ENCODE measurements around the gene TSNAXIP1.
A peak's percentile ranks its signal among the peaks of the same experiment; 100 is the strongest.

TSNAXIP1 gene

DNA sequence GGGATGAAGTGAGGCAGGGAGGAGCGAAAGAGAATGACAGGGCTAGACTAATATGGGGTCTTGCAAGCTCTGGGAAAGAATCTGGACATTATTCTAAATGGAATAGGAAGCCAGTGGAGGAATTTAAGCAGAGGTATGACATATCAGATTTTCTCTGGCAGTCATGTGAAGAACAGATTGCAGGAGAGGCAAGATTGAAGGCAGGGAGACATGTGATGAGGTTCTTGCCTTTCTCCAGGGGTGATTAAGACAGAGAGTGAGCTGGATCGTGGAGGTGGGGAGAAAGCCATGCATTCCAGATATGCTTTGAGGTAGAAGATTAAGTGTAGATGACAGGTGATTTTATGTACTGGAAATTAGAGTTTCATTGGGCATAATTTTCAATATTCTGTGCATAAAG, 31.1 kb downstream of the TSNAXIP1 start:
- FAIRE-seq: no peak

DNA sequence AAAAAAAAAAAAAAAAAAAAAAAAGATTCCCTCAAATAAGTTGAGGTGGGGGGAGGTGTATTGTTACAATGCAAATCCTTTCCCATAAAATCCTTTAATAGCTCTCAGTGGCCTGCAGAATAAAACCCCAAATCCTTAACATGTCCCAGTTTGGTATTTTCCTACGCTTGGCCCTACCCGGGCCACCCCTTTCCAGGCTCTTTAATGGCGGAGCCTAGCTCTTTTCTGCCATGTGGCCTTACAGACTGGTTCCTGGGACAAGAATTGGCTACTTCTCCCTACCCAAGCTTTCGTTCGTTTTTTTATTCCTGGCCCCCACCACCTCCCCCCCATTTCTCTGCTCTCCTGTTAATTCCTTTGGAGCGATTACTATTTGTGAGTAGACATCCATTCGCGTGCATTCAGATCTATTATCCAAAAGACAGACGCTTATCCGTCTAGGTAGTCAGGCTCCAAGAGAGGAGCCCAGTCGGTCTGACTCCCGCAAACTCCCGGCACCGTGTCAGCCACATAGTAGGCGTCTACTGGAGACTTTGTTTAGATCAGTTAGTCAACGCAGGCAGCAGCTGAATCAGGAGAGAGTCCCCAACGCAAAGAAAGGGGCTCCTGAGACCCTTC, 34.6 kb downstream of the TSNAXIP1 start:
- no peak for FAIRE-seq

DNA sequence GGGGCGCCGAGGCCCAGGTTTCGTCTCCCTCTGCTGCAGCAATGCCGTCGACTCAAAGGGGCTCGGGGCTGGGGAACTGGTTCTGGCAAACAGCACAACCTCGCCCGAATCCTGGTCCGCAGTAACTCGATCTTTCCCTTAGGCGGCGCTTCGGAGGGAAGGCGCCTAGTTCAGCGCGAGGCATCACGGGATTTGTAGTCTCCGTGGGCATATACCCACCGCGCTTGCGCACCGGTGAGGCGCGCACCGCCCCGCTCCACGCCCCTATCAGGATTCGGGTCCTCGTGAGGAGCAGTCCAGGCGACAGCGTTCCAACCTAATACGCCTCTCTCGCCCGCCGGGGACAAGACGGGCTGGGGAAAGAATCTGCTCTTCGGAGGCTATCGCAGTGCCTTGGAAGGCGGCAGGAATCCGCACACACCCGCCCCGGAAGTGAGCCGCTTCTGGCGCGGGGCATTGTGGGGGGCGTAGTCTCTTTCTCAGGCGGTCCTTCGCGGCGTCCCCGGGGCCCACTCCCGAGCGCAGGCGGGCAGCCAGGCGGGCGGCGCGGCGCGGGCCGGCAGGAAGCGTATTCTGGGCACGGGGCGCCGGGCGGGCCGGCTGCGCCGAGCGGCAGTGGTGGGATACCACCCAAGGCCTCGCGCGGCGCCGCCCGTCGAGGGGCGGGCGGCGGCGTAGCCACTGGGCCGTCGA, 35.3 kb downstream of the TSNAXIP1 start, which contains the start of gene THAP11:
Gene THAP11 (plus strand): TSS at position 505 of the 693 bp plus-strand sequence. CDS start 235 bp downstream, outside the sequence.
- FAIRE-seq: no peak

DNA sequence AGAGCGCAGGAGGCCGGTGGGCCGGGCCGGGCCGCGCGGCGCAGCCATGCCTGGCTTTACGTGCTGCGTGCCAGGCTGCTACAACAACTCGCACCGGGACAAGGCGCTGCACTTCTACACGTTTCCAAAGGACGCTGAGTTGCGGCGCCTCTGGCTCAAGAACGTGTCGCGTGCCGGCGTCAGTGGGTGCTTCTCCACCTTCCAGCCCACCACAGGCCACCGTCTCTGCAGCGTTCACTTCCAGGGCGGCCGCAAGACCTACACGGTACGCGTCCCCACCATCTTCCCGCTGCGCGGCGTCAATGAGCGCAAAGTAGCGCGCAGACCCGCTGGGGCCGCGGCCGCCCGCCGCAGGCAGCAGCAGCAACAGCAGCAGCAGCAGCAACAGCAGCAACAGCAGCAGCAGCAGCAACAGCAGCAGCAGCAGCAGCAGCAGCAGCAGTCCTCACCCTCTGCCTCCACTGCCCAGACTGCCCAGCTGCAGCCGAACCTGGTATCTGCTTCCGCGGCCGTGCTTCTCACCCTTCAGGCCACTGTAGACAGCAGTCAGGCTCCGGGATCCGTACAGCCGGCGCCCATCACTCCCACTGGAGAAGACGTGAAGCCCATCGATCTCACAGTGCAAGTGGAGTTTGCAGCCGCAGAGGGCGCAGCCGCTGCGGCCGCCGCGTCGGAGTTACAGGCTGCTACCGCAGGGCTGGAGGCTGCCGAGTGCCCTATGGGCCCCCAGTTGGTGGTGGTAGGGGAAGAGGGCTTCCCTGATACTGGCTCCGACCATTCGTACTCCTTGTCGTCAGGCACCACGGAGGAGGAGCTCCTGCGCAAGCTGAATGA, 36.0 kb downstream of the TSNAXIP1 start:
- no peak for FAIRE-seq

DNA sequence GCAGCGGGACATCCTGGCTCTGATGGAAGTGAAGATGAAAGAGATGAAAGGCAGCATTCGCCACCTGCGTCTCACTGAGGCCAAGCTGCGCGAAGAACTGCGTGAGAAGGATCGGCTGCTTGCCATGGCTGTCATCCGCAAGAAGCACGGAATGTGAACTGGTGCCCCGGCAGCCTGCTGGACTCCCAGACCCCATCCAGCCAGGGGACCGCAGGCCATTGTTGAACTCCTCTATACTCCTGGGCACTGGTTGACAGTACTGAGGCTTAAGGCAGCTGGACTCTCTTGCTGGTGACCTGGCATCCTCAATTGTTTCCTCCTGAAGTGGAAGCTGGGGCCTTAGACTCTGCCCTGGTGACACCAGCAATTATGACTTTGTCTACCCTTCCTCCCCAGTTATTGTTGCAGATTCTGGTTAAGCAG, 36.7 kb downstream of the TSNAXIP1 start:
- FAIRE-seq: no peak

DNA sequence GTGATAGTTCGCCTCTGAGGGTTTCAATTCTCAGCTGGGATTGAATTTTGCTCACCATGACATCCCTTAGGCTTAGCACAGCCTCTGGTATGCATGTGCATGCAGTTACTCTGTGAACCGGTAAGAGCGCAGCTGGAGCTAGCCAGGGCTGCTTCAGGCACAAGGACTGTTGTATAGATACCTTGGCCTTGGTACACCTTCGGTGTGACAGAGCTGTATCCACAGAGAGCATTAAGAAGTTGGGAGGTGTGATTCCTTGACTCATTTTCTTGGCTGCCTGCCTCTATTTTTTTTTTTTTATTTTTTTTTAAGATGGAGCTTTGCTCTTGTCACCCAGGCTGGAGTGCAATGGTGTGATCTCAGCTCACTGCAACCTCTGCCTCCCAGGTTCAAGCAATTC, 37.8 kb downstream of the TSNAXIP1 start:
- no peak for FAIRE-seq

DNA sequence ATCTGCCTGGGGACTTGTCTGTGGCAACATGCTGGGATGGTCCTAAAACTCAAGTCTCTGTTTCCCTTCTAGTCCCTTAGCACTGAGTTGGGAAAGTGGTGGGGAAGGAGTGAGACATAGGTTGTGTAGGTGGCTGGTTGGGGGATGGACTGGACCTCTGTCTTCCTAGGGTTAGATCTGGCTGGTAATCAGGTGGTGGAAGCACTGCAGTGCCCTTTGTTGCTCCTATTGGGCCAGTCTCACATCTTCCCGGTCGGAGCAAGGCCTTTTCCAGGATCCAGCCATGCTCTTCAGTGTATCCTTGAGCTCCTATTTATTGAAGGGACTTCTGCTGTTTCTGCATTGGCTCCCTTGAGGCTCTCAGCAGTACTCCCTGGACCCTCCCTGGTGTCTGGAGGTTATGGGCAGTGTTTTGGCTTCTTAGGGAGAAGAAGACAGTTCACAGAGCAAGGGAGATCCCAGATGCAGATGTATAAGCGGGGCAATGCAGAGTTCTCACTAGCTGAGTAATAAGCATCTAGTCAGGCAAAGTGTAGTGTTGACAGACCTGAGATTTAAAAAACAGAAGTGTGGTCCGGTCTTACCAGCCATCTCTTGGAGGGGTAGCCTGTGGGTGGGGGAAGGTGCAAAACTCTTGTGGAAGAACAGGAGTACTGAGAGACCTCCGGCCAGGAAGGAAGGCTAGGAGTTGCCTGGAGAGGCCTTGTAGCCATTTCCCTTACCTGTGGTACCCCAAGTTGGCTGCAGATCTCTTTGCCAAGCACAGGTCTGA, 38.8 kb downstream of the TSNAXIP1 start:
- FAIRE-seq: no peak

DNA sequence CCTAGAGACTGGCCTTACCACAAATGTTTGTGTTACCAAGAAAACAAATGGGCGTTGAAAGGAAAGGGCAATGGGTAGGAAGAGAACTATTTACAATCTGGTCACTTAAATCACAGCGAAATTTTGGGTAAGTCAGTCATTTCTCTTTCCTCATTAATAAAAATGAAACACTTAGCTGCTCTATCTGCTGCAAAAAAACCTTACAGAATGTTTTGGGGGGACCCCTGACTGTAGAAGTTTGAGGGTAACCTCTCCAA, 39.3 kb downstream of the TSNAXIP1 start:
- no peak for FAIRE-seq

DNA sequence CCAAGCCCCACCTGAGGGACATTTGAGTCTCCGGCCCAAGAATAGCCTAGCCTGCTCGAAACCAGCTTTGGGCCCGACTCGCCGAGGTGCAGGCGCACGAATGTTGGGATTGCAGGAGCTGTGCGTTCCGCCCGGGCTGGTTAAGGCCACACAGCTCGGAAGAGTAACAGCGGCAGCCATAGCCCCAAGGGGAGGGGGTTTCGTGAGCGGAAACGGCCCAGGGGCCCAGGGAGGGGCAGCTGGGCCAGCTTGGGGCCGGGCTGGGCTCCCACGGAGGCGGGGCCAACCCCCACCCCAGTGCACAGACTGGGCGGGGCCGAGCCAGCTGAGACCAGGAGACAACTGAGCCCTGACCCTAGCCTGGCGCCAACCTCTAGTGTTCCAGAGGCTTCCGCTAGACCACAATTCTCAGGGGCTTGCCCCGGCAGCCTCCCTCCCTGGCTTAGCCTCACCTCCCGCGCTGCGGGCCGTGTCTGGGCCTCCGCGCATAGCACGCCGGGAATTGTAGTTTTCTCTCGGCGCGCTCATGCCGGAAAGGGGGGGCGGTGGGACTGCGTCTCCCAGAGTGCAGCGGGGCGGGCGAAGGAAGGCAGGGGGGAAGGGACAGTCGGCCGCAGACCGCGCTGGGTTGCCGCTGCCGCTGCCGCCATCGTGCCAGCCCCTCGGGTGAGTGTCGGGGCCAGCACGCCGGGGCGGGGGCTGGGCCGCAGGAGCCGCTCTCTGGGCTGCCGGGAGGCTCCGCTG, 39.8 kb downstream of the TSNAXIP1 start, which contains the start of gene NUTF2:
Gene NUTF2 (plus strand): TSS at position 614 of the 744 bp plus-strand sequence. CDS start 18,198 bp downstream, outside the sequence.
- FAIRE-seq: peak; percentile 51

DNA sequence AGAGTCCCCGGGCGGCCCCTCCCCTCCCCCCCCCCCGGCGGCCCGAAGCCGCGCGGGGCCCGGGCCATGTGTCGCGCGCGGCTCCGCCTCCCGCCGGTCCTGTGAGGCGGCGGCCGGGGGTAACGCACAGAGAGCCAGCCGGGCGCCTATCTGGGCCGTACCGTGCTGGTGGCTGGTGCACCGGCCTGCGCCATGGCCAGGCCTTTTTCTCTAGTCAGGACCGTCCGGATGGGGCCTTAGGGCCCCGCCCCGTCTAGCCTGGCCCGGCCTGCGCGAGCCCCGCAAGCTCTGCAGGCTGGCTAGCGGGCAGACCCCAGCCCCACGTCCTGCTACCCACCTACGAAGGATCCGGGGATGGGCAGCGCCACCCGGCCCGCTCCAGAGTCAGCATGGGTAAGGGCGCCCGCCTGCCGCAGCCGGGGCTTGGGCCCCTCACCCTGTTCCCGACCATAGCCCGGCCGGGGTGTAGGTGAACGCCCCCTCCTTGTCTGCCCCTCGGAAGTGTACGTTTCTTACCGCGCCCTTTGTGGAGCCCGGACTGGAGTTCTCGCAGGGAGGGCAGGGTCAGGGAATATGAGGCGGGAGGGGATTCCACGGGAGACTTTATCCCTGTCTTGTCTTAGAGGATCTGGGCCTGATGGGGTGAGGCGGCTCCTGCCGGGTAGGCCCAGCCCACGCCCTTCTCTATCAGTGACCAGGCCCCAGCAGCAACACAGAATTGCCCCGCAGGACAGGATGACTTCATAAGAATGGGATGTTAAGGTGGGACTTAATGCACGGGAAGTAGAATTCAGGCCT, 40.6 kb downstream of the TSNAXIP1 start, which contains the start of gene CENPT:
Gene CENPT (minus strand): TSS at position 630 of the 798 bp plus-strand sequence. CDS start 13,834 bp downstream, outside the sequence.
- FAIRE-seq: no peak

DNA sequence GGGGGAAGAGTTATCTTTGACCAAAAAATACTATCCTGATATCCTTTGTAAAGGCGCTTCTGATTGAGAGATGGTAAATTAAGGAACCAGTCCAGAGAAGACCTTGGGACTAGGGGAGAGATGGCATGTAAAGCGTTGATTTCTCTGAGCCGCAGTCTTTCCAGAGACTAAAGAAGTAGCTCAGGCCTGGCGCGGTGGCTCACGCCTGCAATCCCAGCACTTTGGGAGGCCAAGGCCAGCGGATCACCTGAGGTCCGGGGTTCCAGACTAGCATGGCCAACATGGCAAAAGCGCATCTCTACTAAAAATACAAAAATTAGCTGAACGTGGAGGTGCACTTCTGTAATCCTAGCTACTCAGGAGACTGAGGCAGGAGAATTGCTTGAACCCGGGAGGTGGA, 41.4 kb downstream of the TSNAXIP1 start:
- no peak for FAIRE-seq

DNA sequence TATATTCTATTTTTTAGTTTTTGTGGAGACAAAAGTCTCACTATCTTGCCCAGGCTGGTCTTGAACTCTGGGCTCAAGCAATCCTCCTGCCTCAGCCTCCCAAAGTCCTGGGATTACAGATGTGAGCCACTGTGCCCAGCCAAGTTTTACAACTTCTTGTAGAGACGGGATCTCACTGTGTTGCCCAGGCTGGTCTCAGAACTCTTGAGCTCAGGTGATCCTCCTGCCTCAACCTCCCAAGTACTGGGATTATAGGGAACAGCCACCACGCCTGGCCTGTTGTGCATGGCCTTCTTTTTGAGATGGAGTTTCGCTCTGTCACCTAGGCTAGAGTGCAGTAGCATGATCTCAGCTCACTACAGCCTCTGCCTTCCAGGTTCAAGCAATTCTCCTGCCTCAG, 47.0 kb downstream of the TSNAXIP1 start:
- FAIRE-seq: no peak

DNA sequence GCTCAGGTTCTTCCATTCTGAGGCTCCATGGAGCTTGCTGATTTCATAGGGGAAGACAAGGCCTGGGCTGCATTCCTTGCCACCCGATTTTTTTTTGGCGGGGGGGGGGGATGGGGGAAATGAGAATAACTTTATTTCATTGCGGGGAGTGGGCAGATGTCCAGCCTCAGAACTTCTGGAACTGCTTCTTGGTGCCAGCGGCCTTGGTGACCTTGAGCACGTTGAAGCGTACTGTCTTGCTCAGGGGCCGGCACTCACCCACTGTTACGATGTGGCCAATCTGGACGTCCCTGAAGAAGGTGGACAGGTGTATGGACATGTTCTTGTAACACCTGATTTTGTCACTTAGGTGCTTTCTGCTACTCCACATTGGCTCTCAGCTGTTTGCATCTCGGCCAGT, 49.1 kb downstream of the TSNAXIP1 start:
- FAIRE-seq: no peak

DNA sequence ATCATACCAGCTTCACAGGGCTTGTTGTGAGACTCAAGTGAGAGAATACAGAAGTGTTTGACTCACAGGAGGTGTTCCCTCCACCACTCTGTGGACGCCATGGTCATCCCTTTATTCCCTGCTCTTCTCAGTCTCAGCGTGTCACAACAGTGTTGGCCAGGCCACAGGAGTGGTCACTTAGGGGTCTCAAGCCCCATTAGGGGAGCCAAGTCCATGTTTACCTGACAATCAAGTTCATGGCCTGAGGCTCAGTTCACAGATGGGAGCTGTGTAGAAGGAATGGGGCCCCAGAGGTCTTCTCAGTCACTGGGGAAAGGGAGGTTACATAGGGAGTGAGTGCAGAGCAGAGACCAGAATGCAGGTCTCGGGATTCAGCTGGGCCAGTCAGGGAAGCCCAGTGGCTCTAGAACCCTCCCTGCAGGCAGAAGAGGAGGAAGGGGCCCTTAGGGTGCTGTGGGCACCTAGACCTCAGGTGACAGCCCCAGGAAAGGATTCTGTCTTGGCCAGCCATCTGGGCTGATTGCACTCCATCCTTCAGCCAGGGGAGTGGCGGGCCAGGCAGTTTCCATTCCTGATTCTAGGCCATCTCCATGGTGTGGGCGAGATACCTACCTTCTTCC, 50.3 kb downstream of the TSNAXIP1 start:
- FAIRE-seq: no peak

DNA sequence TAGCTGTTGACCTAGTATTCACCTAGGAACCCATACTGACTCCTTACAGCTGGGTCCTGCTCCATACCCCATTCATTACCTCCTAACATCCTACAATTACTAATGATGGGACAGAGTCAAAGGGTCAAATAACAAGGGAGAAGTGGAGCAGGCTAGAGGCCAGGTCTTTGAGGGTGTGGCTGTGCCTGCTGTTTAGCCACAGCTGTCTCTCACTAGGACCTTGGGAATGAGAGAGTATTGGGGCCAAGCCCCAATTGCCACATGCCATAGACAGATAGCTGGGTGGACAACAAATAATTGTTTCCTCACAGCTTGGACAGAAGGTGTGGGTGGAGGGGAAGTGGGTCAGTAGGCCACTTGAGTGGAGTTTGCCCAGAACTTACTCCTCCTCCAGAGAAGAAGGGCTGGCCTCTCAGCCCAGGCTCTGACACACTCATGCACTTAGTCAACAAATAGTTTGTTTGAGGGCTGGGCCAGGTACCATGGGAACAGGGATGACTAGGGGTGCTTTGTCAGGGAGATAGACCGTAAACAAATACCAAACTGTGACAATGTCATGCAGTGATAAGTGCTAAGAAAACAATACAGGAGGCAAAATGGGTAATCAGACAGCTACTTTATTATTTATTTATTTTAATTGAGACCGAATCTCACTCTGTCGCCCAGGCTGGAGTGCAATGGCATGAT, 51.0 kb downstream of the TSNAXIP1 start:
- no peak for FAIRE-seq

DNA sequence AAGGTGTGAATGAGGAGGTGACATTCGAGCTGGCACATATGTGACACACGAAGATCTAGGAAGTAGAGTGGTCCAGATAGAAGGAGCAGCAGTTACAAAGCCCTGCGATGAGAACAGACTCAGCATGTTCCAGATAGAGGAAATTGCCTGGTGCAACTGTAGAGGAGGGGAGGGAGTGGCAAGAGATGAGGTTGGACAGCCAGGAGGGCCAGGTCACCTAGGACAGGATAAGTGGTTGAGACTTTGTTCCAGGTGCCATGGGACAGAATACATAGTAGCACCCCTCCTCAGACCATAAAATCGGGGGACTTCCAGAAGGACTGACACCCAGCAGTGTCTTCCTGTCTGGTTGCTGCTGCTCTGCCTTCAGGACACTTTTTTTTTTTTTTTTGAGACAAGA, 51.8 kb downstream of the TSNAXIP1 start:
- no peak for FAIRE-seq

DNA sequence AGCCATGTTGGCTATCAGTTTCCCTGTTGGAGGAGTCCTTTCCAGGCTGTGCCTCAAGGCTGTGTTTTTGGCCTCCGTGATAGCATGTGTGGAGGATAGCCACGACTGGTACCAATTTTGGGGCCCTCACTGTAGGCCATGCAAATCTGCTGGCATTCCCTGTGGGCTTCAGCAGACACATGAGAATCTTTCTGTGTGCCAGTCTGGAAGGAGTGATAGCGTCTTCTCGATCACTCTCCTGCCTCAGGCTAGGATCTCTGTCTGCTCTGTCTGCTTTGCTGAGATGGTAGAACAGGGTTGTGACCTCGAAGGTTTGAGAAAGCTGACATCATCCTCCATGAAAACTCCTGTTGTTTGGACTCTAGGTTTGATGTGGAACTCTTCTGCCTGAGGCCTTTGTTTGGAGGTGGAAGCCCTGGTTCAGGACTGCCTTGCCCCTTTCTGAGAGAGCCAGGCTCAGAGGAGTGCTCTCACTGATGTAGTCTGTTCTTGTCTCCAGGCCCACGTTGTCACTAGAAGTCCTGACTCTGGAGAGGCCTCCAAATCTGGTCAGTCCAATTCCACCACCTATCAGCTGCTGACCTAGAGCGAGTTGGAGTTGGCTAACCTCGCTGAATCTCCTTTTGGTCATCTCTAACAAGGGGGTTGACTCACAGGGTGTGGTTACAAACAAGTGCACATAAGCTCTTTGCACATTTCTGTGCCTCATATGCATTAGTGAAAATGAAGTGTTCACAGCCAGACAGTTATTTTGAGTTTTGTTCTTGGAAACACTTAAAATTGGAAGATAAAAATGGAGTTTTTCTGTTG, 54.1 kb downstream of the TSNAXIP1 start:
- FAIRE-seq: no peak

DNA sequence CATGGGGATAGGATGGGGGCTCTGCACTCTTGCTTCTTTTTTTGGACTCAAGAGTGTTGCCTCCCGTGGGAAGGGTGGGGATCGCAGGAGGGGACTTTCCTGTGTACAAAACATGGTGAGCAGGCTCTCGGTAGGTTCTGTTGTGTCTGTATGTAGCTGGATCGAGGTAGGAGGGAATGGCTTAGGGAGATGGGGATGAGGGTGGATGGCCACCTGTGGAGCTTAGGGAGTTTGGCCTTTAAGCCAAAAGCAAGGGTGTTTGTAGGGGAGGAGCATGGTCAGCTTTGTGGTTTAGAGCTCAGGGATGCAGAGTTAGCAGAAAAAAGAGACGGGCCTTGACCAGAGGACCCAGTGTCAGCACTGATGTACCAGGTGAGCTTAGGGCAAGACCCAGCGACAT, 55.2 kb downstream of the TSNAXIP1 start:
- FAIRE-seq: no peak

Measured in TTC549 (cell line).